SW480 (cell line): ENCODE data around the gene OR2B3.
A peak's percentile ranks its signal among the peaks of the same experiment; 100 is the strongest.
"Not testable (repeated sequence)": the region's sequence is repeated elsewhere in the genome, so short reads cannot be mapped to it uniquely, and the experiment has no call there.

ENCODE experiments used
- DNase-seq: peaks from one replicate; pipeline ENCODE4 v3.0.0-alpha.2; 2016; ENCODE audit warnings: low spot score

Gene OR2B3

DNA sequence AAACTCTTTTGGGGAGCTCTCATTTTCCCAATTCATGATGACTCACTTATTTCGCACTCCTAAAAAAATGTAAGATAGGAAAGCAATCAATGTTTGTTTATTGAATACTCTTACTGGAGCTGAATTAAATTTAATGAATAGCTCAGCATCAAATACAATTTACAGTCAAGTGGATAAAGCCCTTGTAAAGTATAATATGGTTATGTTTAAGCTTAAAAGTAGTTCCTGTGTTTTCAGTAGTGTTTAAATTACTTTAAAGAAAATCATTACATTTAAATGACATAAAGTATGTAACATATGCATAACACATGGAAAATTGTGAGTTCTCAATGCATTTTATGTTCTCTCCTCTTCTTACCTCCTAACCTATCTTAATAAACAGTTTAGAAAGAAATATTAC lies at the start of gene OR2B3:
TSS of gene OR2B3 (minus strand) at position 101 of the 400 bp plus-strand sequence. CDS start at position 36, 65 bp downstream.
- DNase-seq = no peak

DNA sequence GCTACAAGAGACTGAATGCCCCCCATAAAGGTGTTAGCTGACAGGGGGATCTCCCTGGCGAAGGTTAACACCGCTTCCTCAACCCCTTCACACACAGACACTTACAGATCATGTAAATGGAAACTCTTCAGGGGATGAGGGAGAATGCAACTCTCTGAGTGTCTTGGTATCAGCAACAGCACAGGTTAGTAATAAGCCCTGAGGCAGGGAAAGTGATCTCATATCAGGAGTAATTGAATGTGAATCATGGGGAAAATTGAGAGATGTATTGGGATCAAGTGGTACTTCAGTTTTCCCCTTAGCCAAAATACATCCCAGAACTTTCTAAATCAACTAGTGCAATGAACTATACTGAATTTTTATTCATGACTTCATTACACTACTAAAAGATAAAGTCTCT lies 44.6 kb upstream of the OR2B3 start:
- DNase-seq = no peak

DNA sequence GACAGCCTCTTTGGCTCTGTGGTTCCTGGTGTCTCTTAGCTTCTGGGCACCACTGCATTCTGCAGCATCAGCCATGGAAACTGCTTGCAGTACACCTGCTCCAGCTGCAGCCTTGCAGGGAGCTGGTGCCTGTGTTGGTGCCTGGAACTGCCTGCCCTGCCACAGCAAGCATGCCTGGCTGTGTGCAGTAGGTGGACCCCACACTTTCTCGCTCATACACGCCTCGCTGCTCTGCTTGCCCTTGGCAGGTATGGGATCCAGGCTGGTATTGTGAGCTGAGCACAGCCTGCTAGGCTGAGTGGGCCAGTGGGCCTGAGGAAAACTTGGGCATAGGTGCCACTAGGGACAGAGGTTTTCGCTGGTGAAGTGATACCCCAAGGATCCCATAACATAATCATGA lies 43.5 kb upstream of the OR2B3 start:
- no peak for DNase-seq

GRCh38 chr6:29129326-29130012 lies 42.4 kb upstream of the OR2B3 start:
- DNase-seq = no peak

- not testable (repeated sequence) for DNase-seq
These were observed 27.9 kb upstream of the OR2B3 start for GRCh38 chr6:29114964-29115363.

GRCh38 chr6:29112135-29112534 lies 25.0 kb upstream of the OR2B3 start:
- DNase-seq = peak; percentile 2

DNA sequence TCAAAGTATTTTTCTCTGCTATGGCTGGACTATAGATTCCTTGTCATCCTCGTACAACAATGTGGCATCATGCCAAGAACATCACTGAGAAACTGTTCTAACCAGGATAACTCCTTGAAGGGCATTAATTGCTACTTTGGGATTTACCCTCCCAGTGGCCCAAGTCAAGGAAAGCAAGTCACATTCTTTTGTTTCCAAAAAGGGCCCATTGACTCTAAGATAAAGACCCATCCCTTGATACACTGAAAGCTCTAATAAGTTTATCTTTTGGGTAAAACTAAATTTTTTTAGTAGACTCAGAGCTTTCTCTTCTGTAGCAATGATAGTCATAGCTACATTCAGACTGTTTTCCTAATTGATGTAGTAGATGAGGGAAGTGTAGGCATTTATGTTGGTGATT lies 20.6 kb upstream of the OR2B3 start, which contains the start of gene OR2J3:
TSS of gene OR2J3 (plus strand) at position 301 of the 400 bp plus-strand sequence. CDS start 3,833 bp downstream, outside the sequence.
- DNase-seq = no peak

DNA sequence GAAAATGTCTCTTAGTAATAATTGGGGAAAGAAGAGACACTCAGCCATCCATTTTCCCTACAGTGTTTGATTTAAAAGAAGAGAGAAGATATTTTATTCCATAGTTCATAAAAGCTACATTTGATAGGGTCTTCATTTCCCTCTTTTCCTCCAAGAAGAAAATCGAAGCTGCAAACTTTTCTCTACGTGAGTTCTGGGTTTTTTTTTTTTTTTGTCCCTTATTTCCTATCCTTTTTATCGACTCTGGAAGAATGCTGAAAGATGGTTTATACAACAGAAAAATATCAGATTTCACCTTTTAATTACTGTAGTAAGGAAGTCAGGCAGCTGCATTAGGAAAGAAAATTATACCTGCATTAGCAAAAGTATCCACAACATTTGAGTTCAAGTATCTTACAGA lies 12.1 kb upstream of the OR2B3 start, which contains the start of gene OR2J1:
TSS of gene OR2J1 (plus strand) at position 301 of the 400 bp plus-strand sequence. CDS start 1,453 bp downstream, outside the sequence.
- DNase-seq = no peak

DNA sequence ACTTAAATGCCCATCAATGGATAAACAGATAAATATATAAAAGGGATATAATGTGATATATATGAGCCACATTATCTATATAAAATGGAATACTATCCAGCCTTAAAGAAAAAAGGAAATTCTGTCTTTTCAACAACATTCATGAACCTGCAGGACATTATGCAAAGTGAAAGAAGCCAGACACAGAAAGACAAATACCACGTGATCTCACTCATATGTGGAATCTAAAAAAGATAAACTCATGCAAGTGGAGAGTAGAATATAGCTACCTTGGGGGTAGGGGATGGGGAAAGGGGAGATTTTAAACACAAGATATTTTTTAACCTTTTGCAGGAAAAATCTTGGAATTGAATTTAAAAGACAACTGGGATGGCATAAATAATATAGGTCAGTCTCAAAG lies 10.7 kb upstream of the OR2B3 start:
- DNase-seq = no peak

- no peak for DNase-seq
These were observed 5.8 kb upstream of the OR2B3 start for GRCh38 chr6:29092957-29093356.

DNA sequence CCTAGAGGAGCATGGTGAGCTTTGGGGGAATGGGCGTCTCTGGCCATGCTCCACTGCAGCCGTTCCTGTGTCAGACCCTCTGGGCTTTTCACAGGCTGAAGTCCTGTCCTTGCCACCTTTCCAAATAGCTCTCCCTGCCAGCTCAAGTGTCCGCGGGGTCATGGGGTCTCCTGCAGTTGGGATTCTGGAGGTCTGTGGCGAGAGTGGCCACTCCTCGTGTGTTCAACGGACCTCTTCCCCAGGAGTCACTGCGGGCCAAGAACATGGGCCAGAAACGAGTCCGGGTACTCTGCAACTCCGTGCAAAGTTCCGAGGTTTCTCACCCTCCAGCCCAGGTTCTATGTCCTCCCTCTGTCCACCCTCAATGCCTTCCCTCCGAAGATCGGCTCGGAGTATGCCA lies 4.7 kb downstream of the OR2B3 start:
- no peak for DNase-seq

DNA sequence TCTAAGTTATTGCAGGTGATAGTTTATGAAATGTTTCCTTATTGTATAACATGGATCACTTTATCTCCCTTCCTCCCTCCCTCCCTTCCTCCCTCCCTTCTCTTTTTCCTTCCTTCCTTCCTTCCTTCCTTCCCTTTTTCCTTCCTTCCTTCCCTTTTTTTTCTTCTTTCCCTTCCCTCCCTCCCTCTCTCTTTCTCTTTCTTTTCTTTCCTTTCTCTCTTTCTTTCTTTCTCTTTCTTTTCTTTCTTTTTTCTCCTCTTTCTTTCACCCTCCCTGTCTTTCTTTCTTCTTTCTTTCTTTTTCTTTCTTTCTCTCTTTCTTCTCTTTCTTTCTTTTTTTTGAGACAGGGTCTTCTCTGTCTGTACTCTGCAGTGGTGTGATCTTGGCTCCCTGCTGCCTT lies 5.8 kb downstream of the OR2B3 start:
- DNase-seq = no peak

DNA sequence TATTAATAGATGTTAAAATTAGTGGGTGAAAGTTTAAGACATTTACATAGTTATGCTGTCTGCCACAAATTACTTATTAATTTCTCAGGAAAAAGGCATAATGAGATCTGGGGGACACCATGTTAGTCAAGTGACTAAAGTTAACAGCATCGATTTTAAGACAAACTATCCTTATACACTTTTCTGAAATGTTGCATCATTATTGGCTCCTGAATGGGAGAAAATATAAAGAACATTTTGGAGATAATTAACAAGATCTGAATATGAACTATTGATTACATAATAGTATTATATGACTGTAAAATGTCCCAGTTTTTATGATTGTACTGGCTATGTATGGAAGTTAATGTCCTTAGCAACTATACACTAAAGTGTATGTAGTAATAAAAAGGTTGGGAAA lies 7.9 kb downstream of the OR2B3 start:
- no peak for DNase-seq

DNA sequence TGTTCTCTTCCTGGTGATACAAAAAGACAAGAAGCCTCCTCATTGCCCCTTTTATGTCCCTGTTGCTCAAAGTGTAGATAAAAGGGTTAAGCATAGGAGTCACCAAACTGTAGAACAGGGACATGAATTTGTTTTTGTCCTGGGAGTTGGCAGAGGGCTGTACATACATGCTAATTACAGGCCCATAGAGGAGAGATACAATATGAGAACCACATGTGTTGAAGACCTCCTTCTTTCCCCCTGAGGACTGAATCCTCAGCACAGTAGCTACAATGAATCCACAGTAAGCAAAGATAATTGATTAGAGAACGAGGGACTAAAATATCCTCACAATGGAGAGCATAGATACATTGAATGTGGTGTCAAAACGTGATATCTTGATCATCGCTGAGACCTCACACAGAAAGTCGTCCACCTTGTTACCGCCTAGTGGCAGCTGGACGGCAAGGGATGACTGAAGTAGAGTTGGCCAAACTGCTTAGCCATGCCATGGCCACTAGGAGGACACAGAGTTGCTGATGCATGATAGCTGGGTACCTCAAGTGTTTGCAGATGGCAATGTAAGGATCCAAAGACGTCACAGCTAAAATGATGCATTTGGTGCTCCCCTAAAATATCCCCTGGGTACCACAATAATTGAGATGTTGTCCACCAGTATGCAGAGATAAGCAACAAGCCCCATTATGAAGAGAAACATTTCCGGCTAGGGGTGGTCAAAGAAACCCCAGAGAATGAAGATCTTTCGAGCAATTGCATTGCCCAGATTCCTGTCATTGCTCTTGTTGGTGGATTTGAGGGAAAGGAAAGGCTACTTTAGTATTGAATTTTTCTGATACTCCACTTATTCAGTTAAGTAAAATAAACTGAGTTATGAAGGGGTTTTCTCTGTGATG lies 15.0 kb downstream of the OR2B3 start:
- peak; percentile 30 for DNase-seq

DNA sequence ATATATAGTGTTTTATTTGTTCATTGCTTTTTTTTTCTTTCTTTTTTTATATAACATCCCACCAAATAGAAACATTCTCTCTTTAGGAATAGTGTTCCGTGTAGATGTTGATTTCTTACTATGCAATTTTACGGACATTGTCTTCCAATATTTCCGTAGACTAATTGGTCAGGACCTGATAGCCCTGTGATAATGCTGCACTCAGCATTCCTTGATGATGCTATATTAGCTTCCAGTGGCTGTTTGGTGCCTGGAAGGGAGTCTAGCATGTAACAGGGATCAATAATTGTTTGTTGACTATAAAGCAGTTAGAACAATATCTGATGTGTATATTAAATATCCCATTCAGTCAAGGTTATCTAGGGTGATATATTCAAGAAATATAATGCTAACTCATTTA lies 35.4 kb downstream of the OR2B3 start:
- no peak for DNase-seq

- no peak for DNase-seq
These were observed 42.0 kb downstream of the OR2B3 start, which contains the start of gene OR2W1 for GRCh38 chr6:29045075-29045474. Gene OR2W1 (minus strand): TSS chr6:29045175. CDS start chr6:29045175, 0 bp downstream.
